ENCODE results near the gene ERFL. TPM values are rescaled to one million over a fixed set of nuclear protein-coding genes. Genes with fewer than 3 reads are reported as not detected.
"Not testable (repeated sequence)": the region's sequence is repeated elsewhere in the genome, so short reads cannot be mapped to it uniquely, and the experiment has no call there.

The ERFL gene
- total RNA-seq, 2 experiments from 2014 or later: 1.1 to 1.2 TPM

DNA sequence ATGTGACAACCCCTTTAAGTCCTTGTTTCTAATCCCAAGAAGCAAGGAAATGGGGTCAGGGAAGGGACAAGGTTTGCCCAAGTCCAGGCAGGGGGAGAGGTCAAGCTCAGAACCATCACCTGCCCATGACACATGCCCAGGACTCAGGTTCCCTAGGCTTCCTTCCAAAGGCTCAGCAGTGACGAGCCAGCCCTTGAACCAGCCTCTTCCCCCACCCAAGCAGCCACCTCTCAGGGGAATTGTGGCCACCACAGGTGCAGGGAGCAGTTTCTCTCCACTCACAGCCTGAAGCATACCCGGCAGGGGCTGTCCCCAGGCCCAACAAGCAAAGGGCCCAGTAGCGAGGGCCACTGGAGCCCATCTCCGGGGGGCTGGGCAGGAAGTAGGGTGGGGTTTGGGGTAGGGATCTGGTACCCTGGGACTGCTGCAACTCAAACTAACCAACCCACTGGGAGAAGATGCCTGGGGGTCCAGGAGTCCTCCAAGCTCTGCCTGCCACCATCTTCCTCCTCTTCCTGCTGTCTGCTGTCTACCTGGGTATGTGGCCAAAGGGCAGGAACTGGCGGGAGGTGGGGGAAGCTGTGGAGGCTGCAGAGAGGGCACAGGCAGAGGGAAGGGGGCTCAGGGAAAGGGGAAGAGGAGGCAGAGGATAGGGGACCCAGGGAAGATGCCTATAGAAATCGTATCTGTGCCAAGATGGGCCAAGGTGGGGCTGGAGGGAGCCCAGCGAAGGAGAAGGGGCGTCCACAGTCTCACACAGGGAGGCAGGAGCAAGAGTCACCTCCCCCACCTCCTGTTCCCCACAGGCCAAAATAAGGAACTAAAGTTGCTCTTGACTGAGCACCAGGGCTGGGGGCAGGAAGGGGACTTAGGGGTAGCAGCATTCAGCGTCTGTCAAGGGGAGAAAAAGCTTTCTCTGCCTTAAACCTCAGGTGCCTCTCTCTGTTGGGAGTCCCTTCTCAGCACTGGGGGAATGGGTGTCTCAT lies 51.1 kb downstream of the ERFL start, which contains the start of gene CD79A:
Gene CD79A, plus strand, starts transcription at position 433 of the 986 bp plus-strand sequence. Its CDS starts 26 bp downstream, at position 459.
- no peaks in the 10 kb centered on the region for H3K27me3 Mint-ChIP-seq

DNA sequence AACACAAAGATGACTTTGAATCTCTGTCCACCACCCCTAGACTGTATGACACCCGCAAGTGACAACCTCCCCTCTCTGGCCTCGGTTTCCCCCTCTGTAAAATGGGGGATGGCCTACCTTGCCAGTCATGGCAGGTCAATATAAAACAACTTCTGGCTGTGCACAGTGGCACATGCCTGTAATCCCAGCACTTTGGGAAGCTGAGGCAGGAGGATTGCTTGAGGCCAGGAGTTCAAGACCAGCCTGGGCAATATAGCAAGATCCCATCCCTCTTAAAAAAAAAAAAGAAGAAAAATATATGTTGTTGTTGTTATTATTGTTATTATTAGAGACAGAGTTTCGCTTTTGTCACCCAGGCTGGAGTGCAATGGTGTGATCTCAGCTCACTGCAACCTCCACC lies 52.3 kb downstream of the ERFL start:
- H3K36me3 Mint-ChIP-seq: peaks cover 19% of the 10 kb centered on the region
- peak overlapping the region; percentile 91 for H3K27ac Mint-ChIP-seq
- peaks cover 69% of the 10 kb centered on the region for H3K4me1 Mint-ChIP-seq
- not testable (repeated sequence) for DNase-seq, H3K27me3 Mint-ChIP-seq, H3K9me3 Mint-ChIP-seq
- H3K4me3 Mint-ChIP-seq: peak overlapping the region; percentile 20

More for the DNA sequence above, 51.1 kb downstream of the ERFL start, which contains the start of gene CD79A:
- peaks cover 65% of the 10 kb centered on the region for H3K4me1 Mint-ChIP-seq
- peak; percentile 62 for DNase-seq
- H3K36me3 Mint-ChIP-seq: peaks cover 9% of the 10 kb centered on the region
- H3K27ac Mint-ChIP-seq: peak within 1 kb of the TSS; percentile 91
- no peaks in the 10 kb centered on the region for H3K9me3 Mint-ChIP-seq
- H3K4me3 Mint-ChIP-seq: peak within 1 kb of the TSS; percentile 82

DNA sequence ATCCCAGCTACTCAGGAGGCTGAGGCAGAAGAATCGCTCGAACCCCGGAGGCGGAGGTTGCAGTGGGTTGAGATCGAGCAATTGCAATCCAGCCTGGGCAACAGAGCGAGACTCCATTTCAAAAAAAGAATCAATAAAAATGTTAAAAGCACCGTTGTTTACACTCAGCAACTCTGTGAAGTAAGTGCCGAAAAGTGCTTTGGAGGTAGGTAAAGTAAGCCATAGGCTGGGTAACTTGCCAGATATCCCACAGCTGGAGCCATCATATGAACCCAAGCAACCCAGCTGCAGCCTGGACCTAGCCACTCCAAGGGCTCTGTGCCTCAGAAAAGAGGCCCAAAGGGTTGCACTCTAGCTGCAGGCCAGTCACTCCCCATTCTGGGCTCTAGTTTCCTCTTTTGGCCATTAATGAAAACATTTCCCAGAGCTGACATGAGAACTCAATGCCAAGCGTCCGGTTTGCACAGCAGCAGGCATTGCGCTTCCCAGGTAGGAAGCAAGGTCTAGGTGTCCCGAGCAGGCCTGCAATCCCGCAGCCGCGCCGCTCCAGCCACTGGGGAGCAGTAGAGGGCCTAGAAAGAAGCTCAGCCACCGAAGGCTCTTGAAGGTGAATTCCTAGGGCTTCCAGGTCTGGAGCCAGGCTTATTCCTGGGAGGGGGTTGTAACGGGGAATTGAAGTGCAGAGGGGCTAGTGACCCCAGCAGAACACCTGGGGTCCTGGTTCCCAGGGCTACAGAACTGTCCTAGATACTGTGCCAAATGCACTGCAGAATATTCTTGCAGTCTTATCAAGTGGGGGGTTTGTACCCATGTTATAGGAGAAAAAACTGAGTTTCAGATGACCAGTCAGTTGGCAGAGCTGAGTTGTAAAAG lies 55.2 kb downstream of the ERFL start:
- Mint-ChIP-seq H3K27ac (peak overlapping the region; percentile 93), H3K27me3 (no peaks in the 10 kb centered on the region), H3K4me3 (peak overlapping the region; percentile 10), H3K4me1 (peaks cover 78% of the 10 kb centered on the region), H3K36me3 (peaks cover 41% of the 10 kb centered on the region), H3K9me3 (no peaks in the 10 kb centered on the region)
- peak; percentile 74 for DNase-seq

DNA sequence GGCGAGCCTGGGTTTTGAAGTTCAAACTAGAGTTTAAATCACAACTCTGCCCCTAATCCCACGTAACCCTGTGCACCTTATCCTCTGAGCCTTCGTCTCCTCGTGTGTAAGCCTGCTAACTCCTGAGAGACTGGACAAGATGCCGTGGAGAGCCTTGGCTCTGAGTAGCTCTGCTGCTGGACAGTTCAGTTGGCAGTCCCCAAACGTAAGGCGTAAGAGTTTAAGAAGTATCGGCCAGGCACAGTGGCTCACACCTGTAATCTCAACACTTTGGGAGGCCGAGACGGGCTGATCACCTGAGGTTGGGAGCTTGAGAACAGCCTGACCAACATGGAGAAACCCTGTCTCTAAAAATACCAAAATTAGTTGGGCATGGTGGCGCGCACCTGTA lies 55.9 kb downstream of the ERFL start:
- no peak overlapping the region for H3K4me3 Mint-ChIP-seq
- DNase-seq: no peak
- peaks cover 45% of the 10 kb centered on the region for H3K36me3 Mint-ChIP-seq
- H3K27me3 Mint-ChIP-seq: no peaks in the 10 kb centered on the region
- peak overlapping the region; percentile 93 for H3K27ac Mint-ChIP-seq
- peaks cover 78% of the 10 kb centered on the region for H3K4me1 Mint-ChIP-seq
- no peaks in the 10 kb centered on the region for H3K9me3 Mint-ChIP-seq

DNA sequence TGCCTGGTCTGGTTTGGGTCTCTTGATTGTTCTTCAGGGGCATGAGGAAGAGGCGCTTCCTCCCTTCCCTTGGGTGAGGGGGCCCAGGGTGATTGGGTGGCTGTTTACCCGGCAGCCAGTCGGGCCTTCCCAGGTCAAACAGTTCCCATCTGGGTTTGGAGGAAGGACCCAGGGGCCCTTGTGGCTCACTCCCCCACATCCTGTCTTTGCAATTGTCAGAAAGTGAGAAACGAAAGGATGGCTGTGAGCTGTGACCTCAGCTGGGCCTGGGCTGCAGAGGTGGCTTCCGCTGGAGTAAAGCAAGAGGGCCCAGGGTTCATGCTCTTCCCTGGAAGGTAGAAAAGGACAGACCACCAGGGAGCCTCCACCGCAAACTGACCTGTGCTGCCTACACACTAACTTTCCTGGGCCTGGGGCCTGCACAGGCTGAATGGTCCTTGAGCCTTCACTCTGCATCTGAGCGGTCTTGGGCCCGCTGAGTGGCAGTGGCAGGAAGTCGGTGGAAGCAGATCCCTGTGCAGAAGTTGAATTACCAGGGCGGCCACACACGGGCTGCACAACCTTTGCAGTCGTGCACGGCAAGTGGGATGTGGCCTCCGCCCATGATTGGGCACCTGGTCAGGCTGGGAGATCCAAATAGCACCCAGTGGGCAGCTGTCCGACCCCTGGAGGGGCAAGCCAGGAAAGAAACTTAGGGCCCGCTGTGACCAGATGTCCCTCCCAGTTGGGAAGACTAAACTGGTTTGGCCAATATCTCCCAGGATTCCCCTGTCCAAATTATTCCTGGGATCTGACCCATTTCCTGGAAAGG lies 56.5 kb downstream of the ERFL start:
- H3K27me3 Mint-ChIP-seq: no peaks in the 10 kb centered on the region
- peak overlapping the region; percentile 66 for H3K4me3 Mint-ChIP-seq
- H3K27ac Mint-ChIP-seq: peak overlapping the region; percentile 93
- H3K4me1 Mint-ChIP-seq: peaks cover 76% of the 10 kb centered on the region
- H3K36me3 Mint-ChIP-seq: peaks cover 45% of the 10 kb centered on the region
- H3K9me3 Mint-ChIP-seq: no peaks in the 10 kb centered on the region
- peak; percentile 80 for DNase-seq

- Mint-ChIP-seq H3K27me3 (no peaks in the 10 kb centered on the region), H3K27ac (peak overlapping the region; percentile 91), H3K4me3 (peak overlapping the region; percentile 37), H3K9me3 (no peaks in the 10 kb centered on the region), H3K36me3 (peaks cover 54% of the 10 kb centered on the region), H3K4me1 (peaks cover 77% of the 10 kb centered on the region)
- no peak for DNase-seq
Observed at GRCh38 chr19:41870401-41870873, 57.8 kb downstream of the ERFL start.

- Mint-ChIP-seq H3K36me3 (peaks cover 60% of the 10 kb centered on the region), H3K4me3 (peak overlapping the region; percentile 37)
Observed at GRCh38 chr19:41869374-41869955, 58.8 kb downstream of the ERFL start.

DNA sequence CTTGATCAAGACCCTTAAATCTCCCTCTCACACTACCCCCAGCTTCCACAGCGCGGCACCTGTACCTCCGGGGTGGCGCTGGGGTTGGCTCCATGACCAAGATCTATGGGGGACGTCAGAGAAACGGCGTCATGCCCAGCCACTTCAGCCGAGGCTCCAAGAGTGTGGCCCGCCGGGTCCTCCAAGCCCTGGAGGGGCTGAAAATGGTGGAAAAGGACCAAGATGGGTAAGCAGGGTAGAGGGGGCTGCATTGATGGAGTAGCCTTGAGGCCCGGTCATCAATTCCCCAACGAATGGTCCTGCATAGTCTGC lies 59.3 kb downstream of the ERFL start:
- no peak for DNase-seq
- Mint-ChIP-seq H3K4me3 (peak overlapping the region; percentile 43), H3K27me3 (no peaks in the 10 kb centered on the region), H3K27ac (peak overlapping the region; percentile 91), H3K36me3 (peaks cover 65% of the 10 kb centered on the region), H3K4me1 (peaks cover 87% of the 10 kb centered on the region), H3K9me3 (no peaks in the 10 kb centered on the region)

More at GRCh38 chr19:41869374-41869955, 58.8 kb downstream of the ERFL start:
- Mint-ChIP-seq H3K27me3 (no peaks in the 10 kb centered on the region), H3K9me3 (no peaks in the 10 kb centered on the region), H3K4me1 (peaks cover 81% of the 10 kb centered on the region), H3K27ac (peak overlapping the region; percentile 91)
- DNase-seq: no peak

- Mint-ChIP-seq H3K4me3 (peak overlapping the region; percentile 43), H3K27ac (peak overlapping the region; percentile 91), H3K36me3 (peaks cover 69% of the 10 kb centered on the region), H3K9me3 (no peaks in the 10 kb centered on the region), H3K4me1 (peaks cover 90% of the 10 kb centered on the region), H3K27me3 (no peaks in the 10 kb centered on the region)
- no peak for DNase-seq
Observed at GRCh38 chr19:41868120-41868988, 59.9 kb downstream of the ERFL start.

GRCh38 chr19:41866284-41866683 lies 62.0 kb downstream of the ERFL start:
- peaks cover 74% of the 10 kb centered on the region for H3K36me3 Mint-ChIP-seq
- peaks cover 93% of the 10 kb centered on the region for H3K4me1 Mint-ChIP-seq
- DNase-seq: no peak
- peak overlapping the region; percentile 84 for H3K27ac Mint-ChIP-seq
- H3K27me3 Mint-ChIP-seq: no peaks in the 10 kb centered on the region
- peak overlapping the region; percentile 59 for H3K4me3 Mint-ChIP-seq
- no peaks in the 10 kb centered on the region for H3K9me3 Mint-ChIP-seq

DNA sequence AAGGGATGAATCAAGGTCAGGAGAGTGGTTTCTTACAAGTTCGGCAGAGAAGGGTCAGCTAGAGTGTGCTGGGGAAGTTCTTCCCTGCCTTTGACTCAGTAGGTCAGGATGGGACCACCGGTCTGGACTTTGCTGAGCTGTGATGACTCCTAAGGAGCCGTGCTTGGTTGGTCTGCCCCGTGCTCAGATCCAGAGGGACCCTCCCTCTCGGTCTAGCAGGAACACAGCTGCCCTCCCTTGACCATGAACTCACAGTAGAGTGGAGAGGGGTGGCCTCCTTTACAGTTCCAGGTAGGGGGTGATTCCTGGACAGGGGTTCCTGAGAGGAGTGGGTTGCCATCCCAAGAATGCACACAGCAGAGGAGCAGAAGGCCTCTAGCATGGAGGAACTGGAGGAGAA lies 63.9 kb downstream of the ERFL start:
- Mint-ChIP-seq H3K4me1 (peaks cover 79% of the 10 kb centered on the region), H3K4me3 (peak overlapping the region; percentile 92), H3K27me3 (no peaks in the 10 kb centered on the region), H3K36me3 (peaks cover 69% of the 10 kb centered on the region), H3K27ac (peak overlapping the region; percentile 84), H3K9me3 (no peaks in the 10 kb centered on the region)
- no peak for DNase-seq

DNA sequence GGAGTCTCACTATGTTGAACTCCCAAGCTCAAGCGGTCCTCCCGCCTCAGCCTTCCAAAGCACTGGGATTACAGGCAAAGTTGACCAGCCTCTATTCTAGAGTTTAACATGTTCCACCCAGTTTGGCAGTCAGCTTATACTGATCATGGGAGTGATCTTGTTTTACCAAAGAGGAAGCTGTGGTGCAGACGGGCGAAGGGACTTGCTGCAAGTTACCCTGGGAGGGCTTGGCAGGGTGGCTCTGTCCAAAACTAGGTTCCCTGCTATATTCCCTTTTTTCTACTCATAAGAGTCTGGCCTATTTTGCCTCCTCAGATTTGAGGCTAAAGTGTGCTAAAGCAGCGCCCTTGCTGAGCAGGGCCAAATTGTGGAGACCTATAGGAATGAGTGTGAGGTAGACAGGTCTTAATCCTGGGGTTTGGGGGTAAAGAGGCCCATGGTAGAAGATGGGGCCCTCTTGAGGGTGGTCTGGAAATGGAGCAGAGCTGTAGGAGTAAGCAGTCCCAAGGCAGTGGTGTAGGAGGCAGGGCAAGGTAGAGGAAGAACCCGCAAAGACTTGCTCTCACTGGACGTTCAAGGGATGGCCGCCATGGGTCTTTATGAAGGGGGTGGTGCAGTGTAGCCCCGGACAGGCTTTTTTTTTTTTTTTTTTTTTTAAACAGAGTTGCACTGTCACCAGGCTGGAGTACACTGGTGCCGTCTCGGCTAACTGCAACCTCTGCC lies 64.9 kb downstream of the ERFL start:
- Mint-ChIP-seq H3K4me1 (peaks cover 74% of the 10 kb centered on the region), H3K36me3 (peaks cover 62% of the 10 kb centered on the region), H3K9me3 (no peaks in the 10 kb centered on the region), H3K27ac (peak overlapping the region; percentile 96), H3K27me3 (no peaks in the 10 kb centered on the region), H3K4me3 (peak overlapping the region; percentile 92)
- no peak for DNase-seq

All from activated naive CD8-positive, alpha-beta T cell treated with anti-CD3 and anti-CD28 coated beads for 36 hours (primary cell).